Measurements from ENCODE around the gene SIRT5.

SIRT5 gene

GRCh38 chr6:13538084-13538483 is 36.3 kb upstream of the SIRT5 start:
- no peaks in the 10 kb centered on the region for H3K36me3 Mint-ChIP-seq (ENCODE audit: insufficient read depth)
- H3K4me3 Mint-ChIP-seq: no peak overlapping the region
- H3K27me3 Mint-ChIP-seq: no peaks in the 10 kb centered on the region
- H3K27ac Mint-ChIP-seq (ENCODE audit: low read depth): no peak overlapping the region
- DNase-seq (ENCODE audit: low spot score in 2 of 2) (no peak), ATAC-seq (replicated peaks; ENCODE audit: extremely low read depth, poor library complexity, severe bottlenecking) (no peak)
- no peaks in the 10 kb centered on the region for H3K9me3 Mint-ChIP-seq
- no peaks in the 10 kb centered on the region for H3K4me1 Mint-ChIP-seq

- H3K4me3 Mint-ChIP-seq: no peak overlapping the region
- H3K36me3 Mint-ChIP-seq (ENCODE audit: insufficient read depth): no peaks in the 10 kb centered on the region
- DNase-seq (ENCODE audit: low spot score in 2 of 2): no peak
- H3K27ac Mint-ChIP-seq (ENCODE audit: low read depth): no peak overlapping the region
- no peaks in the 10 kb centered on the region for H3K27me3 Mint-ChIP-seq
- H3K4me1 Mint-ChIP-seq: no peaks in the 10 kb centered on the region
- no peak for ATAC-seq (replicated peaks; ENCODE audit: extremely low read depth, poor library complexity, severe bottlenecking)
- no peaks in the 10 kb centered on the region for H3K9me3 Mint-ChIP-seq
Measured at GRCh38 chr6:13538600-13538999, 35.8 kb upstream of the SIRT5 start.

- H3K27me3 Mint-ChIP-seq: no peaks in the 10 kb centered on the region
- ATAC-seq (replicated peaks; ENCODE audit: extremely low read depth, poor library complexity, severe bottlenecking) (no peak), DNase-seq (ENCODE audit: low spot score in 2 of 2) (no peak)
- no peaks in the 10 kb centered on the region for H3K4me1 Mint-ChIP-seq
- H3K9me3 Mint-ChIP-seq: no peaks in the 10 kb centered on the region
- H3K4me3 Mint-ChIP-seq: no peak overlapping the region
- no peaks in the 10 kb centered on the region for H3K36me3 Mint-ChIP-seq (ENCODE audit: insufficient read depth)
- no peak overlapping the region for H3K27ac Mint-ChIP-seq (ENCODE audit: low read depth)
Measured at GRCh38 chr6:13539572-13539971, 34.8 kb upstream of the SIRT5 start.

- no peaks in the 10 kb centered on the region for H3K36me3 Mint-ChIP-seq (ENCODE audit: insufficient read depth)
- no peaks in the 10 kb centered on the region for H3K9me3 Mint-ChIP-seq
- no peak overlapping the region for H3K4me3 Mint-ChIP-seq
- no peak overlapping the region for H3K27ac Mint-ChIP-seq (ENCODE audit: low read depth)
- H3K4me1 Mint-ChIP-seq: no peaks in the 10 kb centered on the region
- H3K27me3 Mint-ChIP-seq: no peaks in the 10 kb centered on the region
- no peak for ATAC-seq (replicated peaks; ENCODE audit: extremely low read depth, poor library complexity, severe bottlenecking)
- DNase-seq (ENCODE audit: low spot score in 2 of 2): no peak
Measured at GRCh38 chr6:13541496-13541895, 32.9 kb upstream of the SIRT5 start.

- no peaks in the 10 kb centered on the region for H3K9me3 Mint-ChIP-seq
- no peak overlapping the region for H3K27ac Mint-ChIP-seq (ENCODE audit: low read depth)
- DNase-seq (ENCODE audit: low spot score in 2 of 2) (no peak), ATAC-seq (replicated peaks; ENCODE audit: extremely low read depth, poor library complexity, severe bottlenecking) (no peak)
- no peaks in the 10 kb centered on the region for H3K4me1 Mint-ChIP-seq
- no peaks in the 10 kb centered on the region for H3K36me3 Mint-ChIP-seq (ENCODE audit: insufficient read depth)
- no peak overlapping the region for H3K4me3 Mint-ChIP-seq
- H3K27me3 Mint-ChIP-seq: no peaks in the 10 kb centered on the region
Measured at GRCh38 chr6:13544454-13545186, 29.8 kb upstream of the SIRT5 start.

- Mint-ChIP-seq H3K36me3 (ENCODE audit: insufficient read depth) (no peaks in the 10 kb centered on the region), H3K4me3 (no peak overlapping the region), H3K27me3 (no peaks in the 10 kb centered on the region), H3K9me3 (no peaks in the 10 kb centered on the region), H3K27ac (ENCODE audit: low read depth) (no peak overlapping the region), H3K4me1 (no peaks in the 10 kb centered on the region)
- DNase-seq (ENCODE audit: low spot score in 2 of 2) (no peak), ATAC-seq (replicated peaks; ENCODE audit: extremely low read depth, poor library complexity, severe bottlenecking) (no peak)
Measured at GRCh38 chr6:13545885-13546284, 28.5 kb upstream of the SIRT5 start.

GRCh38 chr6:13548500-13549210 is 25.7 kb upstream of the SIRT5 start:
- ATAC-seq (replicated peaks; ENCODE audit: extremely low read depth, poor library complexity, severe bottlenecking) (no peak), DNase-seq (ENCODE audit: low spot score in 2 of 2) (no peak)
- Mint-ChIP-seq H3K9me3 (no peaks in the 10 kb centered on the region), H3K36me3 (ENCODE audit: insufficient read depth) (no peaks in the 10 kb centered on the region), H3K4me1 (no peaks in the 10 kb centered on the region), H3K27ac (ENCODE audit: low read depth) (no peak overlapping the region), H3K27me3 (peaks cover 10% of the 10 kb centered on the region), H3K4me3 (no peak overlapping the region)

- H3K9me3 Mint-ChIP-seq: no peaks in the 10 kb centered on the region
- H3K4me3 Mint-ChIP-seq: no peak overlapping the region
- no peak for ATAC-seq (replicated peaks; ENCODE audit: extremely low read depth, poor library complexity, severe bottlenecking)
- no peaks in the 10 kb centered on the region for H3K36me3 Mint-ChIP-seq (ENCODE audit: insufficient read depth)
- no peak for DNase-seq (ENCODE audit: low spot score in 2 of 2)
- H3K27ac Mint-ChIP-seq (ENCODE audit: low read depth): no peak overlapping the region
- peaks cover 16% of the 10 kb centered on the region for H3K27me3 Mint-ChIP-seq
- no peaks in the 10 kb centered on the region for H3K4me1 Mint-ChIP-seq
Measured at GRCh38 chr6:13550656-13551055, 23.7 kb upstream of the SIRT5 start.

- DNase-seq (ENCODE audit: low spot score in 2 of 2): no peak
Measured at GRCh38 chr6:13553646-13554045, 20.8 kb upstream of the SIRT5 start.

GRCh38 chr6:13554929-13555333 is 19.5 kb upstream of the SIRT5 start:
- H3K9me3 Mint-ChIP-seq: no peaks in the 10 kb centered on the region
- peaks cover 16% of the 10 kb centered on the region for H3K27me3 Mint-ChIP-seq
- H3K4me1 Mint-ChIP-seq: no peaks in the 10 kb centered on the region
- no peak overlapping the region for H3K27ac Mint-ChIP-seq (ENCODE audit: low read depth)
- H3K4me3 Mint-ChIP-seq: no peak overlapping the region
- no peaks in the 10 kb centered on the region for H3K36me3 Mint-ChIP-seq (ENCODE audit: insufficient read depth)
- no peak for DNase-seq (ENCODE audit: low spot score in 2 of 2)
- no peak for ATAC-seq (replicated peaks; ENCODE audit: extremely low read depth, poor library complexity, severe bottlenecking)

More at GRCh38 chr6:13553646-13554045, 20.8 kb upstream of the SIRT5 start:
- H3K27me3 Mint-ChIP-seq: peaks cover 16% of the 10 kb centered on the region
- no peaks in the 10 kb centered on the region for H3K4me1 Mint-ChIP-seq
- no peak overlapping the region for H3K4me3 Mint-ChIP-seq
- H3K27ac Mint-ChIP-seq (ENCODE audit: low read depth): no peak overlapping the region
- ATAC-seq (replicated peaks; ENCODE audit: extremely low read depth, poor library complexity, severe bottlenecking): no peak
- H3K9me3 Mint-ChIP-seq: no peaks in the 10 kb centered on the region
- no peaks in the 10 kb centered on the region for H3K36me3 Mint-ChIP-seq (ENCODE audit: insufficient read depth)

GRCh38 chr6:13557841-13558240 is 16.6 kb upstream of the SIRT5 start:
- Mint-ChIP-seq H3K9me3 (no peaks in the 10 kb centered on the region), H3K4me3 (no peak overlapping the region), H3K4me1 (no peaks in the 10 kb centered on the region), H3K27ac (ENCODE audit: low read depth) (no peak overlapping the region), H3K36me3 (ENCODE audit: insufficient read depth) (no peaks in the 10 kb centered on the region), H3K27me3 (peaks cover 16% of the 10 kb centered on the region)
- no peak for ATAC-seq (replicated peaks; ENCODE audit: extremely low read depth, poor library complexity, severe bottlenecking)
- no peak for DNase-seq (ENCODE audit: low spot score in 2 of 2)

- ATAC-seq (replicated peaks; ENCODE audit: extremely low read depth, poor library complexity, severe bottlenecking) (no peak), DNase-seq (ENCODE audit: low spot score in 2 of 2) (no peak)
- no peaks in the 10 kb centered on the region for H3K4me1 Mint-ChIP-seq
- H3K36me3 Mint-ChIP-seq (ENCODE audit: insufficient read depth): no peaks in the 10 kb centered on the region
- peaks cover 16% of the 10 kb centered on the region for H3K27me3 Mint-ChIP-seq
- H3K4me3 Mint-ChIP-seq: no peak overlapping the region
- no peak overlapping the region for H3K27ac Mint-ChIP-seq (ENCODE audit: low read depth)
- H3K9me3 Mint-ChIP-seq: no peaks in the 10 kb centered on the region
Measured at GRCh38 chr6:13558718-13559117, 15.7 kb upstream of the SIRT5 start.

GRCh38 chr6:13559251-13559650 is 15.2 kb upstream of the SIRT5 start:
- H3K4me3 Mint-ChIP-seq: no peak overlapping the region
- DNase-seq (ENCODE audit: low spot score in 2 of 2) (no peak), ATAC-seq (replicated peaks; ENCODE audit: extremely low read depth, poor library complexity, severe bottlenecking) (no peak)
- peaks cover 16% of the 10 kb centered on the region for H3K27me3 Mint-ChIP-seq
- no peaks in the 10 kb centered on the region for H3K36me3 Mint-ChIP-seq (ENCODE audit: insufficient read depth)
- no peaks in the 10 kb centered on the region for H3K9me3 Mint-ChIP-seq
- no peak overlapping the region for H3K27ac Mint-ChIP-seq (ENCODE audit: low read depth)
- no peaks in the 10 kb centered on the region for H3K4me1 Mint-ChIP-seq
